Skeletal muscle satellite cell (primary cell): ENCODE results near the gene IFT74.

Experiments
- H3K27me3 ChIP-seq: 2 replicates; pipeline ENCODE4 v1.7.0; 2013; ENCODE audit warnings: low read length; ENCODE audit not compliant: control insufficient read depth, insufficient read depth
- H3K36me3 ChIP-seq: 2 replicates; pipeline ENCODE4 v1.7.0; 2013; ENCODE audit warnings: mild to moderate bottlenecking, control low read depth, low read length; ENCODE audit not compliant: insufficient read depth
- H3K4me1 ChIP-seq: 2 replicates; pipeline ENCODE4 v1.7.0; 2013; ENCODE audit warnings: low read length; ENCODE audit not compliant: control insufficient read depth, insufficient read depth
- H3K4me2 ChIP-seq: 2 replicates; pipeline ENCODE4 v1.7.0; 2013; ENCODE audit warnings: mild to moderate bottlenecking, low read length
- H3K4me3 ChIP-seq: 2 replicates; pipeline ENCODE4 v1.7.0; 2013; ENCODE audit warnings: low read length
- H3K9ac ChIP-seq: 2 replicates; pipeline ENCODE4 v1.7.0; 2013; ENCODE audit warnings: mild to moderate bottlenecking, low read depth, low read length, moderate library complexity
- H3K9me3 ChIP-seq: replicated peaks from 2 replicates; pipeline ENCODE4 v1.7.0; 2013; ENCODE audit warnings: mild to moderate bottlenecking, control low read depth, low read length

IFT74 gene

DNA sequence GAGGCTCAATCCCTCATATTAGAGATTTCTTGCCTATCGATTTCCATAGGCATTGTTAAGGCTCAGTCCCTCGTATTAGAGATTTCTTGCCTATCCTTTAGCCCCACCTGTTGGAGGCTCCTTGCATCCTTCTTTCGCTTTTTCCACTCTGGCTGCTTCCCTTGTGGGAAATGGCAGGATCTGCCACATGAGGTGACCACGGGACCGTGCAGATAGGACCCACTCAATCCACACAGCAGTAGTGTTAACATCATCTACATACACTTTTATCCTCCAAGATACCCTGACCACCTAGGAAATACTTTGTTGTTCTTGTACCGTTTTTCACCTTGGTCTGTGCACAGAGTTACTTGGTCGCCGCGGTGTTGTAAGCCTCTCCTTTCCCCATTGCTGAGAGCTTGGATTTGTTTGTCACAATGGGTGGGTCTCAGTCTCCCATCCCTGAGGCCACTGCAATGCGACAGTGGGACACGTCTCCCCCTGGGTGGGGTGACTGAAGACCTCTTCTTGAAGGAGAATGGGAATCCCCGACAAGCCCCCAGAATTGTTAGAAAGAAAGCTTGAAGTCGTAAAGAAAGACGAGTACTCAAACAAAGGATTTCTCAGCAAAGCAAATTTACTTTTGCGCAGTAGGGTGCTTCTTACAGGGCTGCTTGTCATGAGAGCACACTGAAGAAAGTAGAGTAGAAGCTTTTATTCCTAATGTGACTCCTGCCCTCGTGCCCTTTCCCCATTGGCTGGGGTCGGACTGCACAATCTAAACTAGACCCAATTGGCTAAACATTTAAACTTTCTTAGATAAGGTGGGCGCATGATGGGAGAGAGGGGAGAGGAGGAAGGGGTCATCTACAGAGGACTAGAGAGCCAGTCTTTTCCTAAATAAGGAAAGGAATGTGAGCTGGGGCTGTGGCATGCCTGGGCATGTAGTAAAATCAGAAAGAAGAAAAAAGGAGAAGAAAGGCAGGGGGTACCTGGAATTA is 19.8 kb downstream of the IFT74 start:
- H3K4me3 ChIP-seq, result no peak overlapping the region
- H3K9me3 ChIP-seq, result no peaks in the 10 kb centered on the region
- H3K27me3 ChIP-seq, result no peaks in the 10 kb centered on the region
- H3K4me2 ChIP-seq, result no peak overlapping the region
- H3K9ac ChIP-seq, result no peak overlapping the region
- no peaks in the 10 kb centered on the region for H3K4me1 ChIP-seq
- H3K36me3 ChIP-seq, result no peaks in the 10 kb centered on the region

DNA sequence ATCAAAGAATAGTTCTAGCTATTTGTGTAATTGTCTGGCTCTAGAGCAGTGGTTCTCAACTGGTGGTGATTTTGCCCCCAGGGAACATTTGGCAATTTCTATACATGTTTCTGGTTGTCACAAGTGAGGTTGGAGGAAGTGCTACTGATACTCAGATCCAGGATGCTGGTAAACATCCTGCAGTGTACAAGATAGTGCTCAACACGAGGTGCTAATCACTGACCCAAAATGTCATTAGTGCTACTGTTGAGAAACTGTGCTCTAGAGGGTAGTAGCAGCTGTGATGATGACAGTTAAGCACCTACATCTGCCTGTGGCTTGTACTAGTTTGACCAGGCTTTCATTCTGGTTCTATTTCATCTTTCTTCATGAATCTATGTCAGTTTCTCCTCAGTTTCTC is 27.1 kb downstream of the IFT74 start:
- Histone ChIP-seq H3K36me3 (peaks cover 4% of the 10 kb centered on the region), H3K9me3 (no peaks in the 10 kb centered on the region), H3K4me1 (no peaks in the 10 kb centered on the region), H3K9ac (no peak overlapping the region), H3K4me3 (no peak overlapping the region), H3K27me3 (no peaks in the 10 kb centered on the region), H3K4me2 (no peak overlapping the region)

DNA sequence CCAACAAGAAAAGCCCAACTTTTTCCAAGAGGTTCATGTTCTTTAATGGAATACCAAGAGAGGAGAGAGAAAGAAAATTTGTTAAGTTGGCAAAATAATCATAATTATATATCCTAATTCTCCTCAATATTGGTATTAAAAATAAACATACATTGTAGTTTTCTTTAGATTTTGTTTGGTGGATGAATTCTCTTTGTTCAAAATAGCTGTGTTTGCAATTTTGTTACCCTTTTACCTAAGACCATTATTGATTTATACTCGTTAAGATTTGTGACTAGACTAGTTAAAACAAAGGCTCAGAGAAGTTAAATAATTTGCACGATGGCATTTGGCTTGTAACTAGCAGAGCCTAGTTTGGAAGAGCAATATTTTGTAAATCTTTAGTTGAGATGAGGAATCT is 39.6 kb downstream of the IFT74 start:
- Histone ChIP-seq H3K27me3 (no peaks in the 10 kb centered on the region), H3K9me3 (no peaks in the 10 kb centered on the region), H3K36me3 (no peaks in the 10 kb centered on the region), H3K4me1 (no peaks in the 10 kb centered on the region), H3K9ac (no peak overlapping the region), H3K4me3 (no peak overlapping the region), H3K4me2 (no peak overlapping the region)

DNA sequence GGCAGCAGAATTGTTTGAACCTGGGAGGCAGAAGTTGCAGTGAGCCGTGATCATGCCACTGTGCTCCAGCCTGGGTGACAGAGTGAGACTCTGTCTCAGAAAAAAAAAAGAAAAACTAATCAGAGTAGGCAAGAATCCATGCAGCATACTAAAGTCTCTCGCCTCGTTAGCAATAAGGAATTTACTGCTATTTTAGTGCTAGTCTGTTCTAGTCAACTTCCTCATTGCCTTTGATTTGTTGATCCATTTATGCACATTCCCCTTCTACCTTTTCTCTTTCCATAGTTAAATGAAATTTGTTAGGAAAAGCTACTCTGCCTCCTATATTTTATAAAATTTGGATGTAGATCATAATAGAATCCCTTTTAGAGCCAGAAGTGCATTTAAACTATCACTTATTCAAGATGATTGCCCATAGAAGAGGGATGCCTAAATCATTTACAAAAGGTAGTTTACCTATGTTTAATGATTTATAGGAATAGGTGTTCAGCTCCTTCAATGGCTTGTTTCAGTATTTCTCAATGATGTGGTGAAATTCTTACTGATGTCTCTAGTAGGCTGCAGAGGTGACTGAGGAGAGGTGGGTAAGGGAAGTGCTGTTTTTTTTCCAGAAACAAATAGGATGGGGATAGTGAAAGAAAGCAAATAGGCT is 47.3 kb downstream of the IFT74 start:
- no peak overlapping the region for H3K9ac ChIP-seq
- no peaks in the 10 kb centered on the region for H3K4me1 ChIP-seq
- H3K4me2 ChIP-seq, result no peak overlapping the region
- no peaks in the 10 kb centered on the region for H3K9me3 ChIP-seq
- H3K4me3 ChIP-seq, result no peak overlapping the region
- no peaks in the 10 kb centered on the region for H3K36me3 ChIP-seq
- no peaks in the 10 kb centered on the region for H3K27me3 ChIP-seq

DNA sequence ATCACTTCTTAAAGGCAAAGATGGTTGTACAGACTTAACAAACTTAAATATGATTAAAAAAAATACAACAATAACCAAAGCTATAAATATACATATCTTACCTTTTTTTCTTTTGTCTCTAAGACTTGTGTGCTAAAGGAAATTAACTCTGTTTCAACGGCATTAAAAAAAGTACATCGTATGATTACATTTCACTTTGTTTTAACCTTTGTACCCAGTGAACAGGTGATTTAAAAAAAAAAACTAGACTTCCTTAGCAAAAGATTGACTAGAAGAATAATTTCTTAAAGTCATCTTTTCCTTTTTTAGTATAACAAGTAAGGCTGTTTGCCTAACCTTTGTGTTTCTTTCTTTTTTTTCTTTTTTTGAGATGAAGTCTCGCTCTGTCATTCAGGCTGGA is 49.3 kb downstream of the IFT74 start, which contains the start of gene LRRC19:
Gene LRRC19 (minus strand): TSS at position 182 of the 400 bp plus-strand sequence. CDS start 5,978 bp downstream, outside the sequence.
- Histone ChIP-seq H3K9me3 (no peaks in the 10 kb centered on the region), H3K36me3 (no peaks in the 10 kb centered on the region), H3K4me3 (no peak within 1 kb of the TSS), H3K4me1 (no peaks in the 10 kb centered on the region), H3K27me3 (no peaks in the 10 kb centered on the region), H3K9ac (no peak within 1 kb of the TSS), H3K4me2 (no peak within 1 kb of the TSS)

DNA sequence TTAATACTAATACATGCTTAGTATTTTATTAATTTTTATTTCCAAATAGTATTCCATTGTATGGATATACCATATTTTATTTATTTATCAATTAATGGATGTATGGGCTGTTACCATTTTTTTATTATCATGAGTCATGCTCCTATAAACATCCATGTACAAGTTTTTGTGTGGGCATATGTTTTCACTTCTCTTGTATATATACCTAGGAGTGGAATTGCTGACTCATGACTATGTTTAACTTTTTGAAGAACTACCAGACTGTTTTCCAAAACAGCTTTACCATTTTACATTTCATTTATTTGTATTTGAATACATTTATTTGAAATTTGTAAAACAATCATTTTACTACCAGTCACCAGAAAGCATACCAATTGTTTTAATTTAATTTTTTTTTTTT is 63.4 kb downstream of the IFT74 start:
- no peaks in the 10 kb centered on the region for H3K9me3 ChIP-seq
- H3K4me1 ChIP-seq, result no peaks in the 10 kb centered on the region
- H3K4me3 ChIP-seq, result no peak overlapping the region
- no peaks in the 10 kb centered on the region for H3K27me3 ChIP-seq
- H3K4me2 ChIP-seq, result no peak overlapping the region
- H3K9ac ChIP-seq, result no peak overlapping the region
- H3K36me3 ChIP-seq, result peaks cover 11% of the 10 kb centered on the region

DNA sequence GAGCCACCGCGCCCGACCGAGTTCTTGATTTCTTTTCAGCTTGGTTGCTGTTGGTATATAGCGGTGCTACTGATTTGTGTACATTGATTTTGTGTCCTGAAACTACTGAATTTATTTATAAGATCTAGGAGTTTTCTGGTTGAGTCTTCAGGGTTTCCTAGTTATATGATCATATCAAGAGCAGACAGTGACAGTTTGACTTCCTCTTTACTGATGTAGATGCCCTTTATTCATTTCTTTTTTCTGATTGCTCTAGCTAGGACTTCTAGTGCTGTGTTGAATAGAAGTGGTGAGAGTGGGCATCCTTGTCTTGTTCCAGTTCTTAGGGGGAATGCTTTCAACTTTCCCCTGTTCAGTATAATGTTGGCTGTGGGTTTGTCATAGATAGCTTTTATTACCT is 66.7 kb downstream of the IFT74 start:
- no peak overlapping the region for H3K4me3 ChIP-seq
- no peaks in the 10 kb centered on the region for H3K9me3 ChIP-seq
- no peak overlapping the region for H3K9ac ChIP-seq
- no peak overlapping the region for H3K4me2 ChIP-seq
- H3K36me3 ChIP-seq, result peaks cover 11% of the 10 kb centered on the region
- H3K4me1 ChIP-seq, result no peaks in the 10 kb centered on the region
- H3K27me3 ChIP-seq, result no peaks in the 10 kb centered on the region

DNA sequence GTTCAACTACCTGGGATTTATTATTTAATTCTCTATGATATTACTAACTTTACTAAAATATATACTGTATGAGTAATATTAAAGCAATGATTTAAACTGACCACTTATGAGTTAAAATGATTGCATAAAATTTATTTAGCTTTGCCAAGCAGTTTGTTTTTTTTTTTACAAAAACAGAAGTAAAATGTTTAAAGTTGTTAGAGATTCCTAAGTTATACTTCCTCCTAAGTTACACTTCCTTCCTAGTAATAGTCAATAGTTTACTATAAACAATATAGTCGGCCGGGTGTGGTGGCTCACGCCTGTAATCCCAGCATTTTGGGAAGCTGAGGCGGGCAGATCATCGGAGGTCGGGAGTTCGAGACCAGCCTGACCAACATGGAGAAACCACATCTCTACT is 73.0 kb downstream of the IFT74 start:
- no peaks in the 10 kb centered on the region for H3K4me1 ChIP-seq

DNA sequence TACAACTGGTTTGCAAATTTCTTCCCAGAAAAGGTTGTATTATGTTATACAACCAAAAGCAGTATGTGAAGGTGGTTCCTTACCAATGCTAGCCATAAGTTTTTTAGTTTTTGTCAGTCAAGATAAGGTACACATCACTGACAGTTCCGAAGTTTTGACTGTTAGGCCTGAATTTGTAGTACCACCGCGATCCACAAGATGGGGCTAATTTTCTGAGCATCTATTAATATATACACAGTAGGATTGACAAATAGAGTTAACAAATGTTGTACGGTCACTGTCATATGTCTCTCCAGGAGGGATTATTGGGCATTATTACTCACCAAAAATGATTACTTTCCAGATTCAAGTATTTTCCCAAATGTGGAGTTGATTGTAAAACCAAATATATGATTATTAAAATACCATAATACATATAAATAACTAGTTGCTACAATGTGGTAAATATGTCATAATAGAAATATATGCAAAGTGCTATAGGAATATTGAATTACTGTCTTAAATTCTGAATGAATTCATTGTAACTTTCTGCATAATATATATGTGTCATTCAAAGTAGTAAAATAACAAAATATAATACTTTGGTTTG is 77.7 kb downstream of the IFT74 start:
- Histone ChIP-seq H3K27me3 (no peaks in the 10 kb centered on the region), H3K9me3 (no peaks in the 10 kb centered on the region), H3K4me3 (no peak overlapping the region)

More for the DNA sequence above, 73.0 kb downstream of the IFT74 start:
- peaks cover 3% of the 10 kb centered on the region for H3K36me3 ChIP-seq
- H3K27me3 ChIP-seq, result no peaks in the 10 kb centered on the region
- H3K9ac ChIP-seq, result no peak overlapping the region
- no peak overlapping the region for H3K4me3 ChIP-seq
- no peaks in the 10 kb centered on the region for H3K9me3 ChIP-seq
- H3K4me2 ChIP-seq, result no peak overlapping the region

DNA sequence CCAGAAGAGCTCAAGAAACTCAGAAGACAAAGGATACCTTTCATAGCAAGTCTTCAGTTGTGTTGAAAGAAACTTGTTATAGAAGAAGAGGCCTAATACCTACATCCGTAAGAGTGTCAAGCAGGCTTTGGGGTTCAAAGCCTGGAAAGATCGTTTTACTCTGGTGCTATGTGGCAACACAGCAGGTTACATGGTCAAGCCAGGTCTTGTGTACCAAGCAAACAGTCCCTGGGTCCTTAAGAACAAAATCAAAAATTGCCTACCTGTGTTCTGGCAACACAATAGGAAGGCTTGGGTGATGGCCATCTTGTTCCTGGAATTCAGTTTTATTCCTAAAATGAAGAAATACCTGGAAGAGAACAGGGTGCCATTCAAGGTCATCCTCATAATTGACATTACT is 81.3 kb downstream of the IFT74 start:
- H3K4me1 ChIP-seq, result no peaks in the 10 kb centered on the region
- no peak overlapping the region for H3K9ac ChIP-seq
- no peak overlapping the region for H3K4me3 ChIP-seq
- H3K9me3 ChIP-seq, result no peaks in the 10 kb centered on the region
- H3K36me3 ChIP-seq, result no peaks in the 10 kb centered on the region
- H3K4me2 ChIP-seq, result no peak overlapping the region
- H3K27me3 ChIP-seq, result no peaks in the 10 kb centered on the region

More for the DNA sequence above, 77.7 kb downstream of the IFT74 start:
- H3K4me1 ChIP-seq, result no peaks in the 10 kb centered on the region
- no peak overlapping the region for H3K4me2 ChIP-seq
- H3K36me3 ChIP-seq, result no peaks in the 10 kb centered on the region
- no peak overlapping the region for H3K9ac ChIP-seq

DNA sequence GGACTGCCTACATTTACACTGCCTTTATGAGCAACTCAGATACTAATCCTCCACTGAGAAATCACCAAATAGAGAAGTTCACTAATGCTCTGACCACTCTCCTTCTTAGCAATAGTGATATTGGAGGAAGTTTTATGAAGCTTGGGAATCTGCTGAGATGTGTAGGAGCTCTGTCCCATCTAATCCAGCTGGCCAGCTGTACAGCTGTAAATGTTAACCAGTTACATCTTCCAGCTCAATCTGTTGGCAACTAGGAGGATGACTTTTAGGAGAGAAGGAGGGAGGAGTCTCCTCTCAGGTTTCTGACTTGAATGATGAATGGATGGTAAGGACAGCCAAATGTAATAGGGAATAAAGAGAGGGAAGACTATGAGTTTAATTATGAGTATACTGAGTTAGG is 85.5 kb downstream of the IFT74 start:
- Histone ChIP-seq H3K4me3 (no peak overlapping the region), H3K27me3 (no peaks in the 10 kb centered on the region), H3K9me3 (no peaks in the 10 kb centered on the region), H3K4me2 (no peak overlapping the region), H3K9ac (no peak overlapping the region), H3K4me1 (no peaks in the 10 kb centered on the region), H3K36me3 (no peaks in the 10 kb centered on the region)
